Measurements from ENCODE around the gene DLX1.

Gene DLX1

GRCh38 chr2:172079838-172080640 lies 5.3 kb upstream of the DLX1 start:
- no peak overlapping the region for H3K4me3 Mint-ChIP-seq
- peak overlapping the region; percentile 19 for H3K27ac Mint-ChIP-seq
- H3K9me3 Mint-ChIP-seq, result peaks cover 3% of the 10 kb centered on the region
- H3K36me3 Mint-ChIP-seq (ENCODE audit: low read depth), result peaks cover 10% of the 10 kb centered on the region
- H3K4me1 Mint-ChIP-seq (ENCODE audit: low read depth), result peaks cover 23% of the 10 kb centered on the region
- H3K27me3 Mint-ChIP-seq, result peaks cover 61% of the 10 kb centered on the region

DNA sequence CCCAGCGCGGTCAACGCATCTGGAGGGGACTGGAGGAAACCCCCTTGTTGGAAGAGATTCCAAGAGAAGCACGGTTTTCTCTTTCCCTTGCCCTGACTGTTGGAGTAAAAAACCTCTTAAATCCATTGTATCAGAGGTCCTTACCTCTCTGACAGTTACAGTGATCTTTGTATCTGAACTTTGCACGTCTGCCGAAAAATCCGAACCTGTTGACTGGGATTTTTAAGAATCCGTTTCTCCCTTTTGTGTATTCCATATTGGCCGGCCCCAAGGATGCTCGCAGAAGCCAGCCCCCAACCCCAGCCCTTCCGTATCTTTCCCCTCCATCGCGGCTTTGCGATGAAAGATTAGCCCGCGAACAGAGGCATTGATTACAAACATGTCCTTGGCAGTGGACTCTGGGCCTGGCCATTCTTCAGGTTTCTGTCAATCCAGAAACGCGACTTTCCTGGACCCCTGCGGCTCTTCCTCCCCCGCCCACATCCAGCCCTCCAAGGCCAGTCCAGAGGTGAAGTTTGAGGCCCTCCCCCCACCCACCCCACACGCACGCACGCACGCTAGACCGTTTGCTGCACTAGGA lies 4.6 kb upstream of the DLX1 start:
- Mint-ChIP-seq H3K36me3 (ENCODE audit: low read depth) (peaks cover 10% of the 10 kb centered on the region), H3K27ac (no peak overlapping the region), H3K27me3 (peaks cover 68% of the 10 kb centered on the region), H3K4me1 (ENCODE audit: low read depth) (peaks cover 30% of the 10 kb centered on the region), H3K4me3 (no peak overlapping the region), H3K9me3 (peaks cover 3% of the 10 kb centered on the region)

GRCh38 chr2:172081221-172082022 lies 3.9 kb upstream of the DLX1 start:
- no peak overlapping the region for H3K27ac Mint-ChIP-seq
- H3K27me3 Mint-ChIP-seq, result peaks cover 75% of the 10 kb centered on the region
- peaks cover 10% of the 10 kb centered on the region for H3K36me3 Mint-ChIP-seq (ENCODE audit: low read depth)
- H3K9me3 Mint-ChIP-seq, result peaks cover 3% of the 10 kb centered on the region
- peaks cover 35% of the 10 kb centered on the region for H3K4me1 Mint-ChIP-seq (ENCODE audit: low read depth)
- H3K4me3 Mint-ChIP-seq, result no peak overlapping the region

DNA sequence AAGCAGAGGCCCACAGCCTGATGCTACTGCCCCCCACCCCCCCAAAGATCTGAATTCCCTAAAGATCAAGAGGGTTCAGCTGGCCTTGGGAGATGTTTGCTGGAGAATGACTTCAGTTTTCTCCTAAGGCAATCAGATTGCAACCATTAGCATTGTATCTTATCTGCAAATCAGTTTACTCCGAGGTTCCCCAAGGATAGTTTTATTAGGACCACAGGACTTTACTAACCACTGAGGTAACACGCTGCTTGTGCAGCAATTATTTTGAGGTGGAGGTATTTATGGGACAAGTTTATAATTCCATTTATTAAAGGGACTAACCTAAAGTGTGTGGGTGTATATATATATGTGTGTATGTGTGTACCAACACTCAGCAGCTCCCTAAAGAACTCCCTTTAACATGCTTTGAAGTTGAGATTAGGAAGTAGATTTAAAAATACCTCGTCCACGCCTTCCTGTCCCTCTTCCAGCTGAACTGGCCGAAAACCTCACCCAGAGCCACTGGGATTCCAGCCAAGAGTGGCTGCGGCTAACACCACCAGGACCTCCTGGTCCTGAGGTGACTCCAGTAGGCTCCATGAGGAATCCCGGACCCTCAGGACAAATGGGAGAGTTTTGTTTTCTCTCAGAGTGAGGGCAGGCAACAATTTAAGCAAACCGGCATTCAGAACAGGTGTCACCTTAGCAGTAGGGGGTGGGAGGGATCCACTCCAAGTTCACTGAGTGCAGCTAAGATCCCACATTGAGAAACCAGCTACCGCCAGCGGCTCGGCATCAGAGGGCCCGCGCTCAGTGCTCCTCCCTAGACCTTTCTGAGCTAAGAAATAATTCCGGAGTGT lies 3.0 kb upstream of the DLX1 start:
- peaks cover 12% of the 10 kb centered on the region for H3K36me3 Mint-ChIP-seq (ENCODE audit: low read depth)
- H3K4me1 Mint-ChIP-seq (ENCODE audit: low read depth), result peaks cover 44% of the 10 kb centered on the region
- H3K4me3 Mint-ChIP-seq, result no peak overlapping the region
- H3K9me3 Mint-ChIP-seq, result peaks cover 3% of the 10 kb centered on the region
- peaks cover 79% of the 10 kb centered on the region for H3K27me3 Mint-ChIP-seq
- H3K27ac Mint-ChIP-seq, result no peak overlapping the region

GRCh38 chr2:172082944-172083627 lies 2.2 kb upstream of the DLX1 start:
- Mint-ChIP-seq H3K9me3 (peaks cover 3% of the 10 kb centered on the region), H3K27me3 (peaks cover 84% of the 10 kb centered on the region), H3K4me3 (peak overlapping the region; percentile 82), H3K36me3 (ENCODE audit: low read depth) (peaks cover 15% of the 10 kb centered on the region), H3K27ac (peak overlapping the region; percentile 73), H3K4me1 (ENCODE audit: low read depth) (peaks cover 51% of the 10 kb centered on the region)

DNA sequence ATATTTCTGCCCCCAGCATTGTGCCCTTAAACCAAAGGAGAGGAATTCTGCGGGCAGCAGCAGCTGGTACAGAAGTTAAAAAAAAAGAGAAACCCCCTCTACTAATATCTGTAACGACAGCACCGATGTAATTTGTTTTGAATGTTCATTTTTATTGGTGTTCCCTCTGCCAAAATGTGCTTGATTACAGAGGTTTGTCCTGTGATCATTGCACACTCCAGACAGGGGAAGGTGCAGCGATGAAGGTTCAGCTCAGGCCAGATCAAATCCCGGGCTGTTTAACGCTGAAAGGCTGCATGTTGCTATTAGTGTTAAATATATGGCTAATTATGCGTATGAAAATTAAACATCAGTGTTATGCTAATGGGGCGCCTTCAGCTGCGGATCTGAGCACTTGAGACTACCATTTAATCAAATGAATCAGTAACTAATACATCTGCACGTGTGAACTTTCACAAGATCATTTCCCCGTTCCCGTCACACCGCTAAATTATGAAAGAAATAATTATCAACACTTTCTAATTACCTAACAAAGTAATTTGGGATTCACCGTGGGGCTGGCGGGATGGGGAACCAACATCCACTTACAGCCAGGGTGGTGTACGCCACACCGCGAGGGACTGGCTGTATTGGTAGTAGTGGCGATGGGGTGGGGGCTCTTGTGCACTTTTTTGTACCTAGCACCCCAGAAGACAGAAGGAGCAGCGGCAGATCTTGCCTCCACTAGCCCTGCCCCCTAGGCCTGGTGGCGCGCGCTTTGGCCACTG lies 1.5 kb upstream of the DLX1 start:
- H3K9me3 Mint-ChIP-seq, result peaks cover 3% of the 10 kb centered on the region
- H3K27me3 Mint-ChIP-seq, result peaks cover 91% of the 10 kb centered on the region
- peak overlapping the region; percentile 73 for H3K27ac Mint-ChIP-seq
- peak overlapping the region; percentile 82 for H3K4me3 Mint-ChIP-seq
- peaks cover 15% of the 10 kb centered on the region for H3K36me3 Mint-ChIP-seq (ENCODE audit: low read depth)
- H3K4me1 Mint-ChIP-seq (ENCODE audit: low read depth), result peaks cover 56% of the 10 kb centered on the region

GRCh38 chr2:172084395-172084644 lies 987 bp upstream of the DLX1 start:
- Mint-ChIP-seq H3K4me3 (peak overlapping the region; percentile 82), H3K27me3 (peaks cover 91% of the 10 kb centered on the region), H3K4me1 (ENCODE audit: low read depth) (peaks cover 56% of the 10 kb centered on the region), H3K9me3 (peaks cover 3% of the 10 kb centered on the region), H3K27ac (peak overlapping the region; percentile 73), H3K36me3 (ENCODE audit: low read depth) (peaks cover 15% of the 10 kb centered on the region)

DNA sequence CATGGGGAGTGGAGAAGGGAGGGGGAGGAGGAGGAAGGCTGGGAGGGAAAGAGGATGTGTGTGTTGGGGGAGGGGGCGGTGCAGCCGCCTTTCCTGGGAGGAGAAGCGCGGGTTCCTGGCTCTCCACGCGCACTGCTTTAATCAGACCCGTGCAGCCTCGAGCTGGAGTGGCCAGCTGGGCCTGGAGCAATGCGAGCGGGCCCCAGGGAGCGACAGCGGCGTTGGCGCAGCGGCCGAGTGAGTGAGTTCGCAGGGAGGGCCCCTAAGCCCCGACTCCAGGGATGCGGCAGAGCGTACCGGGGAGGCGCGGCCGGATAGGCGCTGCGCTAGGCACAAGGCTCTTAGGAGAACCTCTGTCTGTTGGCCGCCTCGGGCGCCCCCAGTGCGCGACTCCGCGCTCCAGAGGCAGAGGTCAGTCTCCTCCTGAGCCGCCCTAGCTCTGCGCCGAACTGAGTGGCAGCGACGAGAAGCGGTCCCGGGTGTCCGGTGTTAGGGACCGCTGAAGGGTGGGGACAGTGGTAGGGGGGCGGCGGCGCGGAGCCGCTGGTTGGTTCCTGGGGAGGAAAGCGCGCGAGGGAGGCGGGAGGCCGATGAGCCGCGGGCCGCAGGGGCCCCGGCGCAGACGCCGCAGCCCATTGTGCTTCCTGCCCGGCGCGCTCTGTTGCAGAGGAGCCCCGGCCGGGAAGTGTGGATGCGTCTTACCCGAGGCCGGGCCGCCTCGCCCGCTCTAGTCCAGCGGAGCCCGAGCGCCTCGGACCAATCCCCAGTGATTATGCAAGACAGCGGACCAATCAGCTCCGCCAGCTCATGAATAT lies 455 bp upstream of the DLX1 start:
- Mint-ChIP-seq H3K27ac (peak overlapping the region; percentile 26), H3K27me3 (peaks cover 91% of the 10 kb centered on the region), H3K36me3 (ENCODE audit: low read depth) (peaks cover 10% of the 10 kb centered on the region), H3K9me3 (peaks cover 3% of the 10 kb centered on the region), H3K4me3 (peak overlapping the region; percentile 82), H3K4me1 (ENCODE audit: low read depth) (peaks cover 55% of the 10 kb centered on the region)

DNA sequence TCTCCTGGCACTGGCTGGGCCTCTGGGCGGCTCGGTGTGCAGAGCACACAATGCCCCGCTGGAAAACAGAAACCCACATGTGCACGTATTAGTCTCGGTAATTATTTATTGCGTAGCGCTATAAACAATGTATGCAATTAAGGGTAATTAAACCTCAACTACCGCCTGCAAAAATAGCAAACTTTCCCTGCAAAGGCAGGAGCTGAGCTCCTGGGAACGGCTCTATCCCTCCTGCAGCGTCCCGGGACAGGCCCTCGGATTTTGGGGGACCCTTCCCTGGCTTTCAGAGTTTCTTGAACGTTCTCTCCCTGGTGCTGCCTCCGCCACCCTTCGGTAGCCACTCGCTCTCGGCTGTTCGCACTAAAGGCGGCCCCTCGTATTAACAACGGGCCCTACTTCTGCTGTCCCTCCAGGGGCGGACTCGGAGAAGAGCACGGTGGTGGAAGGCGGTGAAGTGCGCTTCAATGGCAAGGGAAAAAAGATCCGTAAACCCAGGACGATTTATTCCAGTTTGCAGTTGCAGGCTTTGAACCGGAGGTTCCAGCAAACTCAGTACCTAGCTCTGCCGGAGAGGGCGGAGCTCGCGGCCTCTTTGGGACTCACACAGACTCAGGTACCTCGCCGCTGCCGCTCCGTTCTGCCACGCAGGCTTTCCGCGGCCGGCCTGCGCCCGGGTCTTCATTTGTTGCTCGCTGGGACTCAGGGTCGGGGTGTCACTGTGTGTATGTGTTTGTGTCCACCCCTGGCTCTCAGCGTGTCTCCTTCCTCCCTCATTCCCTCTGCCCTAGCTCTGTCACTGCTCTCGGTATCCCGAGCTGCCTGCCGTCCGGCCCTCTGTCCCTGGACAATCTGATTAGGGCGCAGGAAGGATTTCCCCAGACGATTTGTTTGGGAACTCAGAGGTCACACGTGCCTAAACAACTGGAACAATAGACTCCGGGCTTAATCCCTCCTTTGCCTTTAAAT lies 1.2 kb downstream of the DLX1 start:
- H3K4me1 Mint-ChIP-seq (ENCODE audit: low read depth), result peaks cover 50% of the 10 kb centered on the region
- no peak overlapping the region for H3K27ac Mint-ChIP-seq
- H3K4me3 Mint-ChIP-seq, result peak overlapping the region; percentile 36
- peaks cover 91% of the 10 kb centered on the region for H3K27me3 Mint-ChIP-seq
- no peaks in the 10 kb centered on the region for H3K9me3 Mint-ChIP-seq
- H3K36me3 Mint-ChIP-seq (ENCODE audit: low read depth), result peaks cover 5% of the 10 kb centered on the region

DNA sequence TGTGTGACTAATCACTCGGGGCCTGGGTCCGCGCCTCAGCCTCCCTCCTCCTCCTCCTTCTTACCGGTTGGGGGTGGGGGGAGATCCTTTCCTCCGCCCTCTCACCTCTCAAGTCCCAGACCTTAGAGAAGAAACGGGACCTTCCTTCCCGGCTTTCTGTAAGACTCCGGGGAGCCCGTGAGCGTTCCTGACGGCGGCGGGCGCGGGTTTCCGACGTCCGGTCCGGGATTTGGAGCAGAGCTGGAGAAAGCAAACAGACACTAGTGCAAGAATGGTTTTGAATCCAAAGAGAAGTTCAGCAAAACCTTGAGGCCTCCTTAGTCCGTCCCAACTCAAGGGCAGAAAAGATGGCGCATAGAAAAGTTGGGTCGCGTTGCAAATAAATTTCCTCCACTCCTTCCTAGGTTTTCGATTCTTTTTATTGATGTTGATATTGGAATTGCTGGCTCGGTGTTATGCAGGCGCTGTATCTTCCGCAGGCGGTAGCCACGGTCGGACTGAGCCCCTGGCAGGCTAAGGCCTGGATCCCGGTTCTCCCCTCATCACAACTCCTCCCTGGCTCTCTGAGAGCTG lies 2.0 kb downstream of the DLX1 start:
- Mint-ChIP-seq H3K27me3 (peaks cover 91% of the 10 kb centered on the region), H3K27ac (peak overlapping the region; percentile 89), H3K4me1 (ENCODE audit: low read depth) (peaks cover 50% of the 10 kb centered on the region), H3K36me3 (ENCODE audit: low read depth) (peaks cover 5% of the 10 kb centered on the region), H3K4me3 (peak overlapping the region; percentile 66), H3K9me3 (no peaks in the 10 kb centered on the region)

DNA sequence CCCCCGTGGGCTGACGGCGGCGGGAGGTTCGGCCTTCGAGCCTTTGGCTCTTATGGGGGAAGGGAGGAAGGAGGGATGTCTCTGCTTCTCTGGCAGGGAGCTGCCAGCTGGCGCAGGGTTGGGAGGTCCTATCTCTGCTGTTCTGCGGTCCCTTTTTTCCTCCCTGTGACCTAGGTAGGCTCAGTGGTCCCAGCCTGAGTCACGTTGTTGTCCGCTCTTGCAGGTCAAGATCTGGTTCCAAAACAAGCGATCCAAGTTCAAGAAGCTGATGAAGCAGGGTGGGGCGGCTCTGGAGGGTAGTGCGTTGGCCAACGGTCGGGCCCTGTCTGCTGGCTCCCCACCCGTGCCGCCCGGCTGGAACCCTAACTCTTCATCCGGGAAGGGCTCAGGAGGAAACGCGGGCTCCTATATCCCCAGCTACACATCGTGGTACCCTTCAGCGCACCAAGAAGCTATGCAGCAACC lies 2.5 kb downstream of the DLX1 start:
- Mint-ChIP-seq H3K4me3 (peak overlapping the region; percentile 66), H3K4me1 (ENCODE audit: low read depth) (peaks cover 50% of the 10 kb centered on the region), H3K27me3 (peaks cover 91% of the 10 kb centered on the region), H3K9me3 (no peaks in the 10 kb centered on the region), H3K27ac (peak overlapping the region; percentile 89), H3K36me3 (ENCODE audit: low read depth) (peaks cover 5% of the 10 kb centered on the region)

All from stimulated activated naive CD8-positive, alpha-beta T cell treated with anti-CD3 and anti-CD28 coated beads, Interleukin-15, Interleukin-2, amounts not matched to agents 100 ng/mL and 50 ng/mL, for 24 hours (primary cell).